MM.1S (cell line): ENCODE data around the gene KLHDC9.

Experiments used
- EZH2phosphoT487 ChIP-seq: fragments of 300-600 bp; sonication (generic); IDR thresholded peaks from 2 replicates; pipeline ENCODE4 v1.6.1; 2018; ENCODE audit warnings: antibody characterized with exemption, low read length
- TF ChIP-seq, protein P1 (sequence below): fragments of 300-600 bp; sonication (generic); IDR thresholded peaks from 2 replicates; pipeline ENCODE4 v1.5.1; 2016; ENCODE audit warnings: antibody characterized with exemption, low read length, mixed read lengths

DNA sequence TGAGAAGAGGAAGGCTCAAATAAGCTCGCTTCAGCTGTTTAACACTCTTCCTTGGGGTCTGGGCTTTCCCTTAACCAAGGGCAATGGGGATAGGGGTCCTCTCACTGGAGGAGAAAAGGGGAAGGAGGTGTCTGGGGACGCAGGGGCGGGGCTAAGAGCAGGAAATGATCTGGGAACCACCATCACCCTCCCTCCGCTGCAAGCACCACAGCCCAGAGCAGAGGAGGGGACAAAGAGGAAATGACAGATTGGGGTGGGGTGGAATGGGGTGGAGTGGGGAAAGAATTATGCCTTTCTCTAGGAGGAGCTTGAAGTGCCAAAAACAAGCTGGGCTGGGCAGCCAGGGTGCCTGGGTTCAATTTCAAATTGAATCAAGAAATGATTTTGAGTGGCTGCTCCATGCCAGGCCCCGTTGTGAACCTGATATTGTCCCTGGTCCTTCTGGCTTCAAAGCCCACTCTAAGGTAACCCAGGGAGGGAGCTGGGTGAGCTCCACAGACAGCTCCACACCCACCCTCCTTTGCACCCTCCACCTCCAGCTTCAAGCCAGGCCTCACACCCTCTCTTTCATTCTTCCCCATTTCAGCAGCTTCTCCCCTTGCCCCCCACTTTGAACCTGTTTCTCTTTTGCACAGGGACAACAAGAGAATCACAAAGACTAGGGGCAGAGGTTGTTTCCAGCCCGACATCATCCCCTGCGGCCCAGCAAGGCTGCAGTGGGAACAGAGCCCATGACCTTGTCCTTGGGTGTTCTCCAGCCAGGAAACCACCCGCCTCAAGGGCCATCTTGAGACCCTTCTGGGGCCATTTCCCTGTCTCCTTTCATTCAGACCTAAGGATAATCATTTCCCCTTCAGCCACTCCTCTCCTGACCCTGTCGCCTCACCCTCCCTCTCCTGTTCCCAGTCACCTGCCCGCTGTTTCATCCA, 29.6 kb upstream of the KLHDC9 start:
- TF ChIP-seq EZH2phosphoT487, result no peak
- TF ChIP-seq, protein P1, sequence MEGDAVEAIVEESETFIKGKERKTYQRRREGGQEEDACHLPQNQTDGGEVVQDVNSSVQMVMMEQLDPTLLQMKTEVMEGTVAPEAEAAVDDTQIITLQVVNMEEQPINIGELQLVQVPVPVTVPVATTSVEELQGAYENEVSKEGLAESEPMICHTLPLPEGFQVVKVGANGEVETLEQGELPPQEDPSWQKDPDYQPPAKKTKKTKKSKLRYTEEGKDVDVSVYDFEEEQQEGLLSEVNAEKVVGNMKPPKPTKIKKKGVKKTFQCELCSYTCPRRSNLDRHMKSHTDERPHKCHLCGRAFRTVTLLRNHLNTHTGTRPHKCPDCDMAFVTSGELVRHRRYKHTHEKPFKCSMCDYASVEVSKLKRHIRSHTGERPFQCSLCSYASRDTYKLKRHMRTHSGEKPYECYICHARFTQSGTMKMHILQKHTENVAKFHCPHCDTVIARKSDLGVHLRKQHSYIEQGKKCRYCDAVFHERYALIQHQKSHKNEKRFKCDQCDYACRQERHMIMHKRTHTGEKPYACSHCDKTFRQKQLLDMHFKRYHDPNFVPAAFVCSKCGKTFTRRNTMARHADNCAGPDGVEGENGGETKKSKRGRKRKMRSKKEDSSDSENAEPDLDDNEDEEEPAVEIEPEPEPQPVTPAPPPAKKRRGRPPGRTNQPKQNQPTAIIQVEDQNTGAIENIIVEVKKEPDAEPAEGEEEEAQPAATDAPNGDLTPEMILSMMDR, result no peak
